GM23338 (cell line): ENCODE measurements around the gene SMTNL2. TPM values are rescaled to one million over a fixed set of nuclear protein-coding genes. Genes with fewer than 3 reads are reported as not detected.

ENCODE experiments used
- ATAC-seq: fragments of 200-7000 bp; cut with Tn5 transposase; 3 replicates; pipeline ENCODE4 v1.9.1; 2020
- DNase-seq: peaks from one replicate; pipeline ENCODE4 v3.0.0-alpha.2; 2015; ENCODE audit warnings: low spot score
- H2AFZ ChIP-seq: fragments of 200-600 bp; sonication (generic); 2 replicates; pipeline ENCODE4 v1.8.0; 2016; ENCODE audit warnings: antibody characterized with exemption, mild to moderate bottlenecking, moderate library complexity
- H3F3A ChIP-seq: fragments of 200-600 bp; sonication (generic); replicated peaks from 2 replicates; pipeline ENCODE4 v1.8.0; 2017; ENCODE audit warnings: antibody characterized with exemption, mixed run types, low read depth
- H3K27ac ChIP-seq: fragments of 200-600 bp; sonication (generic); 2 replicates; pipeline ENCODE4 v1.6.1; 2016; ENCODE audit warnings: low read depth
- H3K27me3 ChIP-seq: fragments of 200-600 bp; sonication (generic); 2 replicates; pipeline ENCODE4 v1.8.0; 2016; ENCODE audit warnings: mild to moderate bottlenecking, mixed run types, moderate library complexity; ENCODE audit not compliant: insufficient read depth
- H3K36me3 ChIP-seq: fragments of 200-600 bp; sonication (generic); 2 replicates; pipeline ENCODE4 v1.8.0; 2016; ENCODE audit warnings: mild to moderate bottlenecking; ENCODE audit not compliant: insufficient read depth
- H3K4me1 ChIP-seq: fragments of 200-600 bp; sonication (generic); 2 replicates; pipeline ENCODE4 v1.8.0; 2016; ENCODE audit warnings: mild to moderate bottlenecking, moderate library complexity; ENCODE audit not compliant: insufficient read depth
- H3K4me2 ChIP-seq: fragments of 200-600 bp; sonication (generic); 2 replicates; pipeline ENCODE4 v1.7.1; 2017; ENCODE audit warnings: mixed run types
- H3K4me3 ChIP-seq: fragments of 200-600 bp; sonication (generic); 2 replicates; pipeline ENCODE4 v1.6.1; 2016; ENCODE audit warnings: mixed run types
- H3K79me2 ChIP-seq: fragments of 200-600 bp; sonication (generic); replicated peaks from 2 replicates; pipeline ENCODE4 v1.8.0; 2017; ENCODE audit warnings: mild to moderate bottlenecking; ENCODE audit not compliant: insufficient read depth
- H3K9me2 ChIP-seq: fragments of 200-600 bp; sonication (generic); 2 replicates; pipeline ENCODE4 v1.8.0; 2017; ENCODE audit not compliant: insufficient read depth
- H4K20me1 ChIP-seq: fragments of 200-600 bp; sonication (generic); replicated peaks from 2 replicates; pipeline ENCODE4 v1.8.0; 2017; ENCODE audit warnings: mild to moderate bottlenecking; ENCODE audit not compliant: insufficient read depth
- H3K27ac Mint-ChIP-seq: 2 replicates; pipeline ENCODE4 v1.8.0; 2020; ENCODE audit warnings: inconsistent platforms, mild to moderate bottlenecking, moderate library complexity, mixed read lengths
- H3K27me3 Mint-ChIP-seq: 3 replicates; pipeline ENCODE4 v1.8.0; 2022; ENCODE audit warnings: low read depth, mild to moderate bottlenecking, moderate library complexity, mixed read lengths, inconsistent platforms; ENCODE audit not compliant: insufficient read depth, poor library complexity
- H3K36me3 Mint-ChIP-seq: 3 replicates; pipeline ENCODE4 v1.8.0; 2021; ENCODE audit warnings: low read depth, mild to moderate bottlenecking, inconsistent platforms, moderate library complexity, mixed read lengths
- H3K4me1 Mint-ChIP-seq: 3 replicates; pipeline ENCODE4 v1.8.0; 2020; ENCODE audit warnings: mild to moderate bottlenecking, inconsistent platforms, mixed read lengths
- H3K4me3 Mint-ChIP-seq: 3 replicates; pipeline ENCODE4 v1.8.0; 2021; ENCODE audit warnings: moderate library complexity, mild to moderate bottlenecking, inconsistent platforms, mixed read lengths
- H3K9me3 Mint-ChIP-seq: 3 replicates; pipeline ENCODE4 v1.8.0; 2020; ENCODE audit warnings: moderate library complexity, mild to moderate bottlenecking, inconsistent platforms, mixed read lengths
- CREB1 ChIP-seq: fragments of 250-450 bp; sonication (Bioruptor Pico); IDR thresholded peaks from 2 replicates; pipeline ENCODE4 v1.5.0; 2020; ENCODE audit warnings: low read depth, mild to moderate bottlenecking, moderate library complexity
- CTCF ChIP-seq, 2 experiments: fragments of 200-600 bp in 1 of 2; sonication (generic) in 1 of 2; conservative IDR thresholded peaks; 2 replicates each; pipeline versions ENCODE4 v1.5.1 to v1.6.1; 2016 to 2017; ENCODE audit warnings: antibody characterized with exemption in 2 of 2, low read depth in 2 of 2, mild to moderate bottlenecking in 2 of 2, moderate library complexity in 1 of 2
- ETS1 ChIP-seq: IDR thresholded peaks from 2 replicates; pipeline ENCODE4 v1.6.1; 2016; ENCODE audit warnings: antibody characterized with exemption
- EZH2phosphoT487 ChIP-seq: fragments of 200-600 bp; sonication (generic); IDR thresholded peaks from one replicate; pipeline ENCODE4 v1.8.1; 2018; ENCODE audit warnings: antibody characterized with exemption; ENCODE audit not compliant: unreplicated experiment
- NANOG ChIP-seq: IDR thresholded peaks from 2 replicates; pipeline ENCODE4 v1.6.1; 2016; ENCODE audit warnings: antibody characterized with exemption, borderline replicate concordance
- STAT1 ChIP-seq: IDR thresholded peaks from one replicate; pipeline ENCODE4 v1.6.1; 2016; ENCODE audit warnings: antibody characterized with exemption; ENCODE audit not compliant: unreplicated experiment
- ZNF114 ChIP-seq: fragments of 250-450 bp; sonication (Bioruptor Pico); IDR thresholded peaks from 2 replicates; pipeline ENCODE4 v1.5.0; 2020; ENCODE audit warnings: mild to moderate bottlenecking, moderate library complexity
- ZNF331 ChIP-seq: fragments of 250-450 bp; sonication (Bioruptor Pico); IDR thresholded peaks from 2 replicates; pipeline ENCODE4 v1.5.0; 2020; ENCODE audit warnings: low read depth, mild to moderate bottlenecking, moderate library complexity
- ZNF462 ChIP-seq: fragments of 250-450 bp; sonication (Bioruptor Pico); IDR thresholded peaks from 2 replicates; pipeline ENCODE4 v1.5.0; 2020; ENCODE audit warnings: mild to moderate bottlenecking, moderate library complexity
- polyA plus RNA-seq: library from polyadenylated mRNA; unstranded; fragments of >200 nt; fragmentation: Nextera tagmentation; extraction: Ambion mirVana; gene quantifications from 2 replicates; pipeline ENCODE4 v1.2.1, GENCODE V29; 2016
- total RNA-seq: library from RNA; depleted of rRNA; stranded (reverse); fragments of >200 nt; shearing (Covaris generic); gene quantifications from 2 replicates; pipeline ENCODE4 v1.2.3, GENCODE V29; 2014

The SMTNL2 gene
- total and polyA plus RNA-seq, 2 experiments from 2014 or later: 1.3 to 4.3 TPM

GRCh38 chr17:4631431-4631830 is 47.1 kb downstream of the SMTNL2 start:
- H3K27me3 ChIP-seq: peaks cover 9% of the 10 kb centered on the region
- no peak overlapping the region for H3K4me3 ChIP-seq
- no peak overlapping the region for H3K4me3 Mint-ChIP-seq
- peaks cover 3% of the 10 kb centered on the region; the same call in 1 of the 2 replicates for H3F3A ChIP-seq
- no peaks in the 10 kb centered on the region for H4K20me1 ChIP-seq
- H3K36me3 ChIP-seq: no peaks in the 10 kb centered on the region
- ATAC-seq: no peak
- peak overlapping the region; percentile 93; the same call in 1 of the 2 replicates for H2AFZ ChIP-seq
- H3K27ac ChIP-seq: no peak overlapping the region
- peaks cover 15% of the 10 kb centered on the region for H3K27me3 Mint-ChIP-seq
- peaks cover 20% of the 10 kb centered on the region for H3K4me1 ChIP-seq
- TF ChIP-seq ZNF114 (CRISPR knock-in tag): no peak
- TF ChIP-seq ZNF331 (CRISPR knock-in tag): no peak
- no peak for TF ChIP-seq EZH2phosphoT487
- TF ChIP-seq CTCF (conservative IDR thresholded peaks at IDR 0.05; ENCODE audit: low read depth in 2 of 2): no peak
- no peak for TF ChIP-seq NANOG
- no peak for TF ChIP-seq ETS1
- no peak for TF ChIP-seq CREB1 (CRISPR knock-in tag)
- TF ChIP-seq STAT1: no peak
- no peak for DNase-seq
- H3K9me2 ChIP-seq: no peaks in the 10 kb centered on the region
- H3K79me2 ChIP-seq: no peaks in the 10 kb centered on the region
- H3K36me3 Mint-ChIP-seq: no peaks in the 10 kb centered on the region; the same call in 2 of the 3 replicates
- H3K9me3 Mint-ChIP-seq: no peaks in the 10 kb centered on the region; the same call in 2 of the 3 replicates
- H3K4me2 ChIP-seq: no peak overlapping the region
- H3K27ac Mint-ChIP-seq: no peak overlapping the region
- H3K4me1 Mint-ChIP-seq: peaks cover 34% of the 10 kb centered on the region

GRCh38 chr17:4631836-4632580 is 47.7 kb downstream of the SMTNL2 start:
- Histone ChIP-seq H4K20me1 (no peaks in the 10 kb centered on the region), H3K9me2 (no peaks in the 10 kb centered on the region), H3K36me3 (no peaks in the 10 kb centered on the region), H3K4me1 (peaks cover 20% of the 10 kb centered on the region), H2AFZ (peak overlapping the region; percentile 93), H3K4me2 (peak overlapping the region; percentile 11; the same call in 1 of the 2 replicates), H3K27ac (no peak overlapping the region; the same call in 1 of the 2 replicates), H3F3A (peaks cover 3% of the 10 kb centered on the region; the same call in 1 of the 2 replicates), H3K79me2 (no peaks in the 10 kb centered on the region), H3K4me3 (no peak overlapping the region), H3K27me3 (peaks cover 15% of the 10 kb centered on the region)
- DNase-seq (peak; percentile 78), ATAC-seq (peak; percentile 81)
- H3K27me3 Mint-ChIP-seq: peaks cover 21% of the 10 kb centered on the region
- no peak overlapping the region for H3K27ac Mint-ChIP-seq
- peak overlapping the region; percentile 14; the same call in 1 of the 3 replicates for H3K4me3 Mint-ChIP-seq
- H3K9me3 Mint-ChIP-seq: no peaks in the 10 kb centered on the region; the same call in 2 of the 3 replicates
- no peaks in the 10 kb centered on the region; the same call in 2 of the 3 replicates for H3K36me3 Mint-ChIP-seq
- H3K4me1 Mint-ChIP-seq: peaks cover 37% of the 10 kb centered on the region
- no peak for TF ChIP-seq ZNF462 (CRISPR knock-in tag)
